Liver (tissue), 9 donors: ENCODE measurements around the gene RBM20. TPM values are rescaled to one million over a fixed set of nuclear protein-coding genes. Genes with fewer than 3 reads are reported as not detected.

ENCODE experiments used
- DNase-seq: peaks from one replicate; pipeline ENCODE4 v3.0.0-alpha.2; 2017; ENCODE audit warnings: low spot score
- H3K27ac ChIP-seq, 2 donors: one replicate each; pipeline ENCODE4 v1.7.0; 2013; ENCODE audit warnings: inconsistent platforms in 2 of 2, low read length in 2 of 2, control low read depth in 1 of 2, low read depth in 1 of 2, mild to moderate bottlenecking in 1 of 2
- H3K27me3 ChIP-seq, 4 donors: one replicate each; pipeline versions ENCODE4 v1.6.1 to v1.7.0; 2013; ENCODE audit warnings: low read length in 3 of 4, inconsistent platforms in 1 of 4, mild to moderate bottlenecking in 1 of 4, moderate library complexity in 1 of 4; ENCODE audit not compliant: control insufficient read depth in 4 of 4, insufficient read depth in 4 of 4
- H3K36me3 ChIP-seq, 4 donors: one replicate each; pipeline versions ENCODE4 v1.6.1 to v1.7.0; 2013; ENCODE audit warnings: low read length in 3 of 4, mild to moderate bottlenecking in 3 of 4, low read depth in 1 of 4, moderate library complexity in 1 of 4; ENCODE audit not compliant: control insufficient read depth in 4 of 4, insufficient read depth in 3 of 4
- H3K4me1 ChIP-seq, 4 donors: one replicate each; pipeline versions ENCODE4 v1.6.1 to v1.7.0; 2013; ENCODE audit warnings: low read length in 3 of 4, mild to moderate bottlenecking in 3 of 4, moderate library complexity in 1 of 4; ENCODE audit not compliant: control insufficient read depth in 4 of 4, insufficient read depth in 4 of 4
- H3K4me3 ChIP-seq, 3 donors: one replicate each; pipeline versions ENCODE4 v1.6.1 to v1.7.0; 2013; ENCODE audit warnings: low read length in 3 of 3, control low read depth in 1 of 3, low read depth in 1 of 3, mild to moderate bottlenecking in 1 of 3
- H3K9ac ChIP-seq, 2 donors: one replicate each; pipeline ENCODE4 v1.7.0; 2013; ENCODE audit warnings: low read length in 2 of 2, mild to moderate bottlenecking in 2 of 2, moderate library complexity in 2 of 2, control low read depth in 1 of 2, low read depth in 1 of 2
- H3K9me3 ChIP-seq, 4 donors: one replicate each; pipeline versions ENCODE4 v1.6.1 to v1.7.0; 2013; ENCODE audit warnings: low read length in 3 of 4; ENCODE audit not compliant: control insufficient read depth in 4 of 4
- CTCF ChIP-seq: fragments of 150-350 bp; IDR thresholded peaks from 2 replicates; pipeline ENCODE4 v1.5.1; 2017; ENCODE audit warnings: improper control_type of control experiment, low read depth, low read length; ENCODE audit not compliant: missing input control
- EGR1 ChIP-seq, 2 donors: IDR thresholded peaks; 2 replicates each; pipeline ENCODE4 v1.6.1; 2016 to 2018; ENCODE audit warnings: antibody characterized with exemption in 2 of 2, low read depth in 2 of 2
- FOXA1 ChIP-seq: IDR thresholded peaks from 2 replicates; pipeline ENCODE4 v1.6.1; 2016; ENCODE audit warnings: antibody characterized with exemption
- FOXA2 ChIP-seq: IDR thresholded peaks from 2 replicates; pipeline ENCODE4 v1.6.1; 2016; ENCODE audit warnings: antibody characterized with exemption
- GABPA ChIP-seq, 2 donors: IDR thresholded peaks in 1 of 2; conservative IDR thresholded peaks in 1 of 2; 2 replicates each; pipeline ENCODE4 v1.6.1; 2016; ENCODE audit warnings: antibody characterized with exemption in 2 of 2, mild to moderate bottlenecking in 1 of 2, moderate library complexity in 1 of 2
- HNF4A ChIP-seq, 2 donors: conservative IDR thresholded peaks; 2 replicates each; pipeline ENCODE4 v1.6.1; 2016; ENCODE audit warnings: antibody characterized with exemption in 2 of 2, mild to moderate bottlenecking in 2 of 2
- HNF4G ChIP-seq: IDR thresholded peaks from 2 replicates; pipeline ENCODE4 v1.6.1; 2016; ENCODE audit warnings: antibody characterized with exemption
- JUND ChIP-seq, 2 donors: IDR thresholded peaks; 2 replicates each; pipeline ENCODE4 v1.6.1; 2016; ENCODE audit warnings: antibody characterized with exemption in 2 of 2
- MAX ChIP-seq: IDR thresholded peaks from 2 replicates; pipeline ENCODE4 v1.6.1; 2016; ENCODE audit warnings: antibody characterized with exemption
- NR2F2 ChIP-seq: IDR thresholded peaks from 2 replicates; pipeline ENCODE4 v1.6.1; 2016; ENCODE audit warnings: antibody characterized with exemption
- REST ChIP-seq: IDR thresholded peaks from 2 replicates; pipeline ENCODE4 v1.6.1; 2016; ENCODE audit warnings: antibody characterized with exemption, mild to moderate bottlenecking
- RXRA ChIP-seq, 2 donors: IDR thresholded peaks; 2 replicates each; pipeline ENCODE4 v1.6.1; 2017 to 2018; ENCODE audit warnings: antibody characterized with exemption in 2 of 2, mild to moderate bottlenecking in 1 of 2
- SP1 ChIP-seq: IDR thresholded peaks from 2 replicates; pipeline ENCODE4 v1.6.1; 2018; ENCODE audit warnings: antibody characterized with exemption, mild to moderate bottlenecking
- TAF1 ChIP-seq: conservative IDR thresholded peaks from 2 replicates; pipeline ENCODE4 v1.6.1; 2016; ENCODE audit warnings: antibody characterized with exemption, mild to moderate bottlenecking
- YY1 ChIP-seq: IDR thresholded peaks from 2 replicates; pipeline ENCODE4 v1.6.1; 2016; ENCODE audit warnings: antibody characterized with exemption, mild to moderate bottlenecking
- ZBTB33 ChIP-seq: IDR thresholded peaks from 2 replicates; pipeline ENCODE4 v1.6.1; 2016; ENCODE audit warnings: antibody characterized with exemption
- WGBS: extraction: QIAGEN DNeasy Blood & Tissue Kit; methylation state at CpG from one replicate; pipeline ENCODE4 v1.1.7; 2013; 5-methylcytosine and 5-hydroxymethylcytosine counted together
- polyA plus RNA-seq, 2 donors: library from polyadenylated mRNA; stranded (reverse) in 1 of 2; unstranded in 1 of 2; fragments of 200-250 nt in 1 of 2; fragments of >200 nt in 1 of 2; fragmentation: Nextera tagmentation in 1 of 2; extraction: Ambion mirVana in 1 of 2; gene quantifications; one replicate each; pipeline versions ENCODE4 v1.2.1 to v1.2.3, GENCODE V29; 2013 to 2015
- total RNA-seq, 2 donors: library from RNA; depleted of rRNA; stranded (reverse); fragments of >200 nt; gene quantifications; one replicate each; pipeline ENCODE4 v1.2.3, GENCODE V29; 2014
- donor health status: healthy.
- donor health status: healthy.
- donor health status: healthy.
- donor health status: healthy.
- donor health status: healthy.

Gene RBM20
- total and polyA plus RNA-seq, 4 donors = 0.03 to 0.08 (median 0.05) TPM; not detected in 1

- no peak for TF ChIP-seq CTCF
- TF ChIP-seq EGR1 (IDR thresholded peaks at IDR 0.05; ENCODE audit: low read depth in 2 of 2) = no peak
- no peak for TF ChIP-seq HNF4G
- no peak for TF ChIP-seq RXRA (IDR thresholded peaks at IDR 0.05)
- no peak for TF ChIP-seq SP1
- no peak for TF ChIP-seq NR2F2
Measured at GRCh38 chr10:110651044-110651958, 7.2 kb downstream of the RBM20 start (continued).

- Histone ChIP-seq H3K4me1 (no peaks in the 10 kb centered on the region), H3K27ac (no peak overlapping the region), H3K9ac (no peak overlapping the region), H3K27me3 (peaks cover 0 to 3% (median 0%) of the 10 kb centered on the region in 4 donors), H3K36me3 (no peaks in the 10 kb centered on the region), H3K9me3 (no peaks in the 10 kb centered on the region), H3K4me3 (no peak overlapping the region)
- TF ChIP-seq GABPA (IDR thresholded peaks at IDR 0.05 in 1 of 2, conservative IDR thresholded peaks at IDR 0.05 in 1 of 2) (no peak), TAF1 (no peak), SP1 (no peak), HNF4A (conservative IDR thresholded peaks at IDR 0.05) (no peak), ZBTB33 (no peak), REST (no peak), MAX (no peak), NR2F2 (no peak), JUND (IDR thresholded peaks at IDR 0.05) (no peak), FOXA1 (no peak), CTCF (no peak), EGR1 (IDR thresholded peaks at IDR 0.05; ENCODE audit: low read depth in 2 of 2) (no peak), HNF4G (no peak), YY1 (no peak), FOXA2 (no peak)
- no peak for DNase-seq
- WGBS = 78% methylated on average over 6 of the region's 6 CpGs
Measured at GRCh38 chr10:110652475-110653118, 8.5 kb downstream of the RBM20 start.
